ENCODE results near the gene PHETA1.

DNA sequence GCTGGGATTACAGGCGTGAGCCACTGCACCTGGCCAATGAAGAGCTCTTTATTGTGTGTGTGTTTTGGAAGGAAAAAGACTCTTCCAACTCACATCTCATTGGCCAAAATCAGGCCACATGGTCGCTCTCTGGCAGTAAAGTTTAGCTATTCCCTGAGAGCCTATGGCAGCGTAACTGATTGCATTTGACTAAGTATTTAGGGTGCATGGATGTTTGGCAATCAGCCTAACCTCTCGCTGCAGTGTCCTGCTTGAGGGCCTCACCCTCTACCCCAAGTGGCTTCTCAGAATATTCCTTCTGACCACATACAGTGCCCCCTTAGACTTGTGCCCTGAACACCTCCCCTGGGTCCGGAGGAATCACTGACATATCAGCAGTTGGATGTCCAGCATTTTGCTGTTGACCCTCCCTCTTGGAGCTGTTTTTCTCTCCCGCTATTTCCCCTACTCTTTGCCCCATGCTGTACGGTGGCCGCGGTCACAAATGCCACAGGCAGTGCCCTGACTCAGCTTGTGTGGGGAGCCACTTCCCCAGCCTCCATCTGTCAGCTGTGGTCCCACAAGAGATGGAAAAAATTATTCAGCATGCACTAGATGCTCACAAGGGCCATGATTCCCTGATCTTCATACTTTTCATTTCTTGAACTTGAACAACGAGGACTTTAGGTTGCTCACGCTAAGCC lies 9.5 kb downstream of the PHETA1 start:
- TF ChIP-seq NFRKB (IDR thresholded peaks at IDR 0.05) = no peak
- no peak for TF ChIP-seq ARNT (IDR thresholded peaks at IDR 0.05)
- TF ChIP-seq BHLHE40 (IDR thresholded peaks at IDR 0.05; ENCODE audit: borderline replicate concordance) = no peak
- TF ChIP-seq TARDBP (IDR thresholded peaks at IDR 0.05) = no peak
- TF ChIP-seq SUZ12 (IDR thresholded peaks at IDR 0.05) = no peak
- TF ChIP-seq L3MBTL2 (conservative IDR thresholded peaks at IDR 0.05) = no peak

All from HEK293T (cell line).